Heart left ventricle (tissue), 13 donors: ENCODE measurements around the gene BLM.
"Not testable (repeated sequence)": the region's sequence is repeated elsewhere in the genome, so short reads cannot be mapped to it uniquely, and the experiment has no call there.

Experiments
- CTCF ChIP-seq, 12 donors: fragments of 200-600 bp; sonication (generic) in 4 of 12; IDR thresholded peaks; one replicate each; pipeline versions ENCODE4 v1.5.0 to v1.8.0; 2018 to 2022; ENCODE audit warnings: antibody characterized with exemption in 12 of 12, mild to moderate bottlenecking in 5 of 12
- POLR2A ChIP-seq, 2 donors: fragments of 450-650 bp; IDR thresholded peaks; one replicate each; pipeline ENCODE4 v1.6.1; 2017; ENCODE audit warnings: antibody characterized with exemption in 2 of 2, mild to moderate bottlenecking in 2 of 2, moderate library complexity in 2 of 2
- donor health status: ischemic (EF 13 %, LVEDD 7.1; RV severe dilation, severe dysfunction).
- donor health status: DM: no; HTN: yes; CAD: no.
- donor health status: DM: no; HTN: no; CAD: no.
- donor health status: ischemic (EF 25% LVEDD 6.9; RV normal size, moderate dysfunction).
- donor health status: ischemic (EF 25% LVEDD 5.7; RV mildly dilated, moderate dysfunction).
- donor health status: ischemic (EF 35%, LVEDD 5.7; RV mildly dilated, moderate dysfunction).
- donor health status: nonischemic (EF 11% LVEDD 7.7; RV severe dilation, severe dysfunction).
- donor health status: DM: yes; HTN: yes; CAD: no.
- donor health status: PGD.
- donor health status: ischemic (EF 29% LVEDD 5.4; RV normal size, mild dysfunction).
- donor health status: nonischemic (EF 23%, LVEDD 6.1; RV moderate dilation, normal function).

GRCh38 chr15:90849424-90849823 lies 132.3 kb downstream of the BLM start:
- TF ChIP-seq CTCF, POLR2A (IDR thresholded peaks at IDR 0.05): not testable (repeated sequence)
